Suprapubic skin (tissue), 4 donors: Measurements from ENCODE around the gene LMX1B. TPM values are rescaled to one million over a fixed set of nuclear protein-coding genes. Genes with fewer than 3 reads are reported as not detected.

Experiments used
- DNase-seq, 2 donors: peaks; one replicate each; pipeline ENCODE4 v3.0.0-alpha.2; 2019; ENCODE audit warnings: low spot score in 2 of 2
- H3K27ac ChIP-seq: fragments of 200-600 bp; sonication (generic); one replicate; pipeline ENCODE4 v1.5.1; 2019
- H3K27me3 ChIP-seq: fragments of 200-600 bp; sonication (generic); one replicate; pipeline ENCODE4 v1.5.1; 2019
- H3K36me3 ChIP-seq: fragments of 200-600 bp; sonication (generic); one replicate; pipeline ENCODE4 v1.5.1; 2019
- H3K4me1 ChIP-seq: fragments of 200-600 bp; sonication (generic); one replicate; pipeline ENCODE4 v1.5.1; 2019
- H3K4me3 ChIP-seq: fragments of 200-600 bp; sonication (generic); one replicate; pipeline ENCODE4 v1.5.1; 2019; ENCODE audit warnings: mild to moderate bottlenecking
- H3K9me3 ChIP-seq: fragments of 200-600 bp; sonication (generic); one replicate; pipeline ENCODE4 v1.5.1; 2019
- EP300 ChIP-seq: sonication (generic); formaldehyde crosslinking; IDR thresholded peaks from one replicate; pipeline ENCODE4 v1.6.1; 2017; ENCODE audit warnings: antibody characterized with exemption
- POLR2A ChIP-seq, 2 donors: fragments of 450-650 bp; IDR thresholded peaks; one replicate each; pipeline ENCODE4 v1.6.1; 2017; ENCODE audit warnings: antibody characterized with exemption in 2 of 2, mild to moderate bottlenecking in 2 of 2, moderate library complexity in 2 of 2
- POLR2AphosphoS5 ChIP-seq, 3 donors: sonication (generic); formaldehyde crosslinking; IDR thresholded peaks; one replicate each; pipeline ENCODE4 v1.6.1; 2017; ENCODE audit warnings: antibody characterized with exemption in 3 of 3
- WGBS: methylation state at CpG from one replicate; pipeline ENCODE4 v1.1.5; 2018; 5-methylcytosine and 5-hydroxymethylcytosine counted together
- total RNA-seq, 4 donors: library from RNA; depleted of rRNA; stranded (reverse); fragments of >200 nt; gene quantifications; one replicate each; pipeline ENCODE4 v1.1.0, GENCODE V29; 2016
- TF ChIP-seq, protein P1 (sequence below), 2 donors: fragments of 200-600 bp in 1 of 2; fragments of 450-650 bp in 1 of 2; sonication (generic) in 1 of 2; IDR thresholded peaks; one replicate each; pipeline ENCODE4 v1.5.1; 2016 to 2019; ENCODE audit warnings: antibody characterized with exemption in 2 of 2, mild to moderate bottlenecking in 1 of 2, moderate library complexity in 1 of 2

The LMX1B gene
- total RNA-seq, 4 donors from 2014 or later = 2.4 to 7.8 (median 5.7) TPM

DNA sequence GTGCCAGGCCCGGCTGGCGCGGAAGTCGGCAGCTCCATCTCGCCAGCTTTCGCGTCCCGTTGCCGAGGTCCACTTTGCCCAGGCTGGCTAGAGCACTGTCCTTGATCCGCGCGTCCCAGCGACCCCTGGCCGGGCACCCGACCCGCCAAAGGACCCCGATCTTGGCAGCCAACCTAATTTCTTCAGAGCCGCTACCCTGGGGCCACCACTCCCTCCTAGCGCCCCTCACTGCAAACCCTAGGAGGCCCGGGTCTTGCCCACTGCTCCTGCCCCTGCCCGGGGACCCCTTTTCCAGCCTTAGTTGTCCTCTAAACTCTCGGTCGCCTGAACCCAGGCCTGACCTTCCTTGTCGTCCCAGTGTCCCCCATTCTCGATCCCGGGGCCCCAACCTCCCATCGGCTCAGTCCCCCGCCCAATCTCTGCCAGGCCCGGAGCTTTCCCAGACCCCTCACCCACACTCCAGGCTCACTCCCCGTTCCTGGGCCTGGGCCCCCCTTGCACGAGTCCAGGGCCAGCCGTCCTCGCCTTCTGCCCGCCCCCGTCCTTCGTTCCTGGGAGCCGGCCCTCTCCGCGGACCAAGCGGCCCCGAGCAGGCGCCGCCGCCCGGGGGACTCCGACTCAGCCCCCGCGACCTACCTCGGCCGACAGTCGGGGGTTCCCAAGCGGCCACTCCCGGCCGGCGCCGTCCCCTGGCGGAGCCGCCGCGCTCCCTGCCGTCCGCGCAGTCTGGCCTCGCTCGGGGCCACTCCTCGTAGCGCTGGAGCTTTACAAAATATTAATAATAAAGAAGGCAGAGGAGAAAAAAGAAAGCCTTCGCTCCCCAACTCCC is 701 bp upstream of the LMX1B start:
- peak in 1 of 2 donors; percentile 52 for DNase-seq
- Histone ChIP-seq H3K27ac (peak overlapping the region; percentile 60), H3K36me3 (no peaks in the 10 kb centered on the region), H3K4me1 (peaks cover 46% of the 10 kb centered on the region), H3K27me3 (peaks cover 89% of the 10 kb centered on the region), H3K9me3 (no peaks in the 10 kb centered on the region), H3K4me3 (peak overlapping the region; percentile 57)
- 3% methylated on average over 35 of the region's 68 CpGs for WGBS
- no peak for TF ChIP-seq POLR2A (IDR thresholded peaks at IDR 0.05)
- no peak for TF ChIP-seq EP300
- TF ChIP-seq POLR2AphosphoS5 (IDR thresholded peaks at IDR 0.05) = no peak
- TF ChIP-seq, protein P1, sequence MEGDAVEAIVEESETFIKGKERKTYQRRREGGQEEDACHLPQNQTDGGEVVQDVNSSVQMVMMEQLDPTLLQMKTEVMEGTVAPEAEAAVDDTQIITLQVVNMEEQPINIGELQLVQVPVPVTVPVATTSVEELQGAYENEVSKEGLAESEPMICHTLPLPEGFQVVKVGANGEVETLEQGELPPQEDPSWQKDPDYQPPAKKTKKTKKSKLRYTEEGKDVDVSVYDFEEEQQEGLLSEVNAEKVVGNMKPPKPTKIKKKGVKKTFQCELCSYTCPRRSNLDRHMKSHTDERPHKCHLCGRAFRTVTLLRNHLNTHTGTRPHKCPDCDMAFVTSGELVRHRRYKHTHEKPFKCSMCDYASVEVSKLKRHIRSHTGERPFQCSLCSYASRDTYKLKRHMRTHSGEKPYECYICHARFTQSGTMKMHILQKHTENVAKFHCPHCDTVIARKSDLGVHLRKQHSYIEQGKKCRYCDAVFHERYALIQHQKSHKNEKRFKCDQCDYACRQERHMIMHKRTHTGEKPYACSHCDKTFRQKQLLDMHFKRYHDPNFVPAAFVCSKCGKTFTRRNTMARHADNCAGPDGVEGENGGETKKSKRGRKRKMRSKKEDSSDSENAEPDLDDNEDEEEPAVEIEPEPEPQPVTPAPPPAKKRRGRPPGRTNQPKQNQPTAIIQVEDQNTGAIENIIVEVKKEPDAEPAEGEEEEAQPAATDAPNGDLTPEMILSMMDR (IDR thresholded peaks at IDR 0.05) = no peak

DNA sequence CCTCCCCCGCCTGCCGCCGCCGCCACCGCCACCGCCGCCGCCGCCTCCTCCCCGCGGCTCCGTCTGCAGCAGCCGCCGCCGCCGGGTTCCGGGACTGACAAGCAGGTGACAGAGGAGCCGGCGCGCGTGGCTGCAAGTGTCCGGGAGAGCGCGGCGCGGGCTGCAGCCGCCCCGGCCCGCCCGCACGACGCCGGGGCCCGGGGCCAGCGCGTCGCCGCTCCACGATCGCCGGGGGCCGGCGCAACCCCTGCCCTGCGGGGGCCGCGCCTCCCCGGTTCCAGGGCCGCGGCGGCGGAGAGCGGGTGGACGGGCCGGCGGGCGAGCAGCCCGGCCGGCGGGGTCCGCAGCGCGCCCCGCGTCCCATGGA is 343 bp downstream of the LMX1B start:
- TF ChIP-seq POLR2A (IDR thresholded peaks at IDR 0.05) (no peak), EP300 (no peak), POLR2AphosphoS5 (IDR thresholded peaks at IDR 0.05) (no peak)
- TF ChIP-seq, protein P1 (IDR thresholded peaks at IDR 0.05) = no peak
- Histone ChIP-seq H3K27me3 (peaks cover 90% of the 10 kb centered on the region), H3K4me3 (peak overlapping the region; percentile 57), H3K36me3 (no peaks in the 10 kb centered on the region), H3K27ac (peak overlapping the region; percentile 62), H3K9me3 (no peaks in the 10 kb centered on the region), H3K4me1 (peaks cover 54% of the 10 kb centered on the region)
- no CpG with 5 or more reads among the region's 64 CpGs for WGBS
- DNase-seq = peak in 1 of 2 donors; percentile 57

DNA sequence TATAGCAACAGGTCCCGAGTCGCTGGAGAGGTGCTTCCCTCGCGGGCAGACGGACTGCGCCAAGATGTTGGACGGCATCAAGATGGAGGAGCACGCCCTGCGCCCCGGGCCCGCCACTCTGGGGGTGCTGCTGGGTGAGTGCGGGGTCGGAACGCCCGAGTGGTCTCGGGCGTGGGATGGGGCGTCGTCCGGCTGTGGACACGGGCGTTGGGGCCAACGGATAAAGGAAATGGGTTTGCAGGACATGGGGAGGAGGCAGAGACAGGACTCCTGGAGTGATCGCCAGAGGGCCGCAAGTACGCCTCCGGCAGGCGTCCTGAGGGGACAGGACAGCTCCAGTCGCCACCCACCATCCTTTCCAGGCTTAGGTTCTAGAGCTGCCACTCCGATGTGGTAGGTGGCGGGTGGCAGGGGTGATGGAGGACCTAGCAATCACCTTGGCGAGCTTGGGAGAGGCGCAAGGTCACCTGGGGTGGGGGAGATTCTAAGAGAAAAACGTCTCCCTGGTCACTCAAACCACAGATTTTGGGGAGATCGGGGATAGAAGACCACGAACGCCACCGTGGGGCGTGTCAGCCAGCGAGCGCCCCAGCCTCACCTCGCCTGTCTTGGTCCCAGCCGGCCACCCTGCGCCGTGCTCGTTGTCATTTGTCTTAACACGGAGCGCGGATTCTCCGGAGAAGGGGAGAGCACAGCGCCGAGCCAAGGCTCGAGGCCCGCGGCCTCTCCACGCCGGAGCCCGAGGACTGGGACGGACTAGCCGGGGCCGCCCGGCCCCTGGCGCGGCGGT is 922 bp downstream of the LMX1B start:
- Histone ChIP-seq H3K9me3 (no peaks in the 10 kb centered on the region), H3K4me1 (peaks cover 54% of the 10 kb centered on the region), H3K4me3 (peak overlapping the region; percentile 57), H3K27me3 (peaks cover 92% of the 10 kb centered on the region), H3K36me3 (no peaks in the 10 kb centered on the region), H3K27ac (peak overlapping the region; percentile 62)
- no peak for TF ChIP-seq POLR2AphosphoS5 (IDR thresholded peaks at IDR 0.05)
- TF ChIP-seq, protein P1 (IDR thresholded peaks at IDR 0.05) = no peak
- TF ChIP-seq EP300 = no peak
- TF ChIP-seq POLR2A (IDR thresholded peaks at IDR 0.05) = no peak
- 2% methylated on average over 20 of the region's 65 CpGs for WGBS
- DNase-seq = peak in 1 of 2 donors; percentile 54

DNA sequence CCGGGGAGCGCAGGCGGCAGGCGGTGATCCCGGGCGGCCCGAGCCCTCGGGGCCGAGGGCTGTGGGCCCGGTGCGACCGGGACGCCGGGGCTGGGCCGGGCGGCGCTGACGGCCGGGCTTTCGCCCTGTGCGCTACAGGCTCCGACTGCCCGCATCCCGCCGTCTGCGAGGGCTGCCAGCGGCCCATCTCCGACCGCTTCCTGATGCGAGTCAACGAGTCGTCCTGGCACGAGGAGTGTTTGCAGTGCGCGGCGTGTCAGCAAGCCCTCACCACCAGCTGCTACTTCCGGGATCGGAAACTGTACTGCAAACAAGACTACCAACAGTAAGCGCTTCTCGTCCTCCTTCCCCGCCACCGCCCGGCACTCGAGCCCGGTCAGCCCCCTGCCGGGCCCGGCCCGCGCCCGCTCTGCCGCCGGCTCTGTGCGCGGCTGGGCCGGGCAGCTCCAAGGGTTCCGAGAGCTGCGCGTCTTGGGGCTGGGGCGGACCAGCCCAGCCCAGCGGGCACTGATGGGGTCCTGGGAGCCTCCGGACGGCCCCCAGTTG is 1.6 kb downstream of the LMX1B start:
- peak overlapping the region; percentile 57 for H3K4me3 ChIP-seq
- WGBS = no CpG with 5 or more reads among the region's 62 CpGs
- no peak for TF ChIP-seq POLR2AphosphoS5 (IDR thresholded peaks at IDR 0.05)
- TF ChIP-seq POLR2A (IDR thresholded peaks at IDR 0.05) = no peak
- no peak for TF ChIP-seq EP300
- TF ChIP-seq, protein P1 (IDR thresholded peaks at IDR 0.05) = no peak
- H3K27me3 ChIP-seq = peaks cover 92% of the 10 kb centered on the region
- H3K36me3 ChIP-seq = no peaks in the 10 kb centered on the region
- peak in 1 of 2 donors; percentile 61 for DNase-seq
- H3K4me1 ChIP-seq = peaks cover 54% of the 10 kb centered on the region
- no peaks in the 10 kb centered on the region for H3K9me3 ChIP-seq
- peak overlapping the region; percentile 62 for H3K27ac ChIP-seq
